GM18858 (cell line): Measurements from ENCODE around the gene KIRREL3.

Source experiments
- ATAC-seq: cut with Tn5 transposase; IDR thresholded peaks from one replicate; pipeline ENCODE4 v1.9.1; 2021; ENCODE audit not compliant: unreplicated experiment

KIRREL3 gene

GRCh38 chr11:126997641-126998040, 2.9 kb downstream of the KIRREL3 start:
- no peak for ATAC-seq

DNA sequence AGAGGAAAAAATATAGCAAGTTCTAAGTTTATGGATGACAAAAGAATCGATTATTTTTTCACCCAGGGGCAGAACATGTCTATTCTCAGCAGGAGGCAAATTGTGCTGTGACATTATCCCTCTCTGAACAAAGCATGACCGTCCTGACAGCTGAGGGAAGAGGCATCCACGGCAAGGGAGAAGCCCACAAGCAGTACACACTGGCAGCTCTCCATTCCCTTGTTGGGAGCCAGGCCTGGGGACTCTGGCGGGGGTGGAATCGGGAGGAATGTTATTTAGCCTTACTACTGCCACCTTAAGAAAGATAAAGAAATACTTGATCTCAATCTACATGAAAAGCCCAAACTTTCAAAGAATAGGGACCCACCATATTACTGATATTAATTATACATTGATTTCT, 3.4 kb downstream of the KIRREL3 start:
- ATAC-seq, result no peak

DNA sequence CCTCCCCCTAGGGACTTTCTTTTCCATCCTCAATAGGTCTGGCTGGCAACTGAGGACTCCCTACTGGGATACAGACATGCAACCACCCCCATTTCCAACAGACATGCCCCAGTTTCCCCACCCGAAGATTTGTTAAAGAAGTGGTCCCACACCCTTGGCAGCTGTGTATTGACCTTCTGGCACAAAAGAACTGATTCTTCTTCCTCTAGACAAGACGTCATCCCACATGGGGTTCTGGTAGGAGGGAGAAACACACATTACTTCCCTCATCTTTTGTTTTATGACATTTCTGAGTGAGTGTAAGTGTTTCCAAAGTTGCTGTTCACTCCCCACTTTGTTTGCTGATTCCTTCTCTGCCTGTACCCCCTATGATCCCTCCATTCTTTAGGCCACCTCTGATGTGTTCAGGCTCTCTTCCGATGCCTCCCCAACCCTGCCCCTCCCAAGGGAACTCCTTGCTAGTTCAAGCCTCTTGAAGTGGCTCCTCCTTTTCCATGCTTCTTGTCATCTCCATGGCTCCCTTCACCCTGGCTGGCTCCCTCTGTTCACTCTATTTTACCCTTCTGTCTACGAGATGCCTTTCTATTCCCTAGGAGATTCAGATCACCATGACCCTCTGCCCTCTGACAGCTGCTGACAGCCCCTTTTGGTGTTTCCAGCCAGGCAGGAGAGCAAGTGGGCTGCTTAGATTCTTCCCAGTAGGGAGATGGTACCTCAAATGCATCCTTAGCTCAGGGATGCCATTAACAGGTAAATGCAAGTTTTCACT, 4.3 kb downstream of the KIRREL3 start:
- no peak for ATAC-seq

GRCh38 chr11:126993599-126993998, 7.0 kb downstream of the KIRREL3 start:
- ATAC-seq, result no peak

- no peak for ATAC-seq
These were observed 7.8 kb downstream of the KIRREL3 start for GRCh38 chr11:126992804-126993111.

DNA sequence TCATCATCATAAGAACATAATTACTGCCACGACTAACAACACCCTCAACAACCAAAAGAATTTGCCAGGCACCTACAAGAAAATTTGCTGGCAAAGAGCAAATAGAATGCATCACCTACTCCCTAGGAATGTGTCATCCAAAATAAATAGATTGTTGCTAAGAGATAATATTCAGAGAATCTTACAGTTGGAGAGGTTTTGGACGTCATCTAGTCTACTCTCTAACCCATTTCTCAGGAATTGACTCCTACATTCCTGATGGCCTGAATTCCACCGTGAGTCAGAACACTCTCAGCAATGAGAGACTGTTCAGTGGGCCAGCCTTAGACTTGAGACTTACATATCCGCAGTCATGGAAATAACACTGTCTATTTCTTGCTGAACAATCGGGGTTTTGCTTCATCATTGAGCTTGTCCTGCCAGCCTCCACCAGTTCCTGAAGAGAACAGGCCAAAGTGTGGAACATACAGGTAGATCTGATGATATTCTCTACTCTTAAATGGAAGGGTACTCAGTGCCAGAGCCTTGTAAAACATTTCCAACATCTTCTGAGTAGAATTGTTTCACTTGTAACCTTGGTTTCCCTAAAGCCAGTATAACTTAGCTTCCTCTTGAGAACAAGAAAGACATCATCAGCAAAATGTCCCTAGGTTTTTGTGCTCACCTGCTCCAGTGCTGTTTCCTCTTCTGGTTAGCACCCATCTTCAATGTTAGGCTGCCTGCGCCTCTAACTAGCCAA, 8.3 kb downstream of the KIRREL3 start:
- no peak for ATAC-seq

DNA sequence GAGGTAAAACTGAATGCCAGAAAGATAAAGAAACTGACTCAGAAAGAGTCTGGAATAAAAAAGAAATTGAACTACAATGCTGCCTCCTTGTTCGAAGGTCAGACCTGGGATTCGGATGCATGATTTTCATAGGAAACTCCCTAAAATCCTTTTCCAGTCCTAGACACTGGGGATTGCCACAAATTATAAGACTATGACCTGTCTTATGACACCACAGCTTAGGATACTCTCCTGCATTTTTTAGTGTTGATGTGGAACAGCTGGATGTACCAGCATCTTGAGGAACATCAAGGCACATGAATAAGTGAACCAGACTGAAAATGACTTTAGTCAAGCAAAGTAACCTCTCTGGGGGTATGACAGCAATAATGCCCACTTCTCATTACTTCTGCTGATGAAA, 9.0 kb downstream of the KIRREL3 start:
- no peak for ATAC-seq

- no peak for ATAC-seq
These were observed 9.7 kb downstream of the KIRREL3 start for GRCh38 chr11:126990716-126991480.

GRCh38 chr11:126989942-126990715, 10.4 kb downstream of the KIRREL3 start:
- peak; percentile 51 for ATAC-seq

DNA sequence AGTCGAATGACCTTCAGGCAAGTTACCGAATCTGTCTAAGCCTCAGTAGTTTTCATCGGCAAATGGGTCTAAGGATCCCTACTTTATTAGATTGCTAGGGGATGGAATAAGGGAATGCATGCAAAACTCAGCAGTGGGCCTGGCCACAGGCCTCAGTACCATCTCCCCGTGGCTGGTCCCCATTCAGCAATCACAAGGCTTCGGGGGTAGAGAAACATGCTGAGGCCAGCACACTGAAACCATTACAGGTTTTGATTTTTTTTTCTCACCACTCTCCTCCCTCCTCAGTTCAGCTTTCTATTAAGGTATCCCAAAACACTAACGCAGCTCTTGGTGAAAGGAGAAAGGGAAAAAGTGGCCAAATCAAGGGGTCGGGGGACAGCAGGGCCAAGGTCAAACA, 11.9 kb downstream of the KIRREL3 start:
- no peak for ATAC-seq

DNA sequence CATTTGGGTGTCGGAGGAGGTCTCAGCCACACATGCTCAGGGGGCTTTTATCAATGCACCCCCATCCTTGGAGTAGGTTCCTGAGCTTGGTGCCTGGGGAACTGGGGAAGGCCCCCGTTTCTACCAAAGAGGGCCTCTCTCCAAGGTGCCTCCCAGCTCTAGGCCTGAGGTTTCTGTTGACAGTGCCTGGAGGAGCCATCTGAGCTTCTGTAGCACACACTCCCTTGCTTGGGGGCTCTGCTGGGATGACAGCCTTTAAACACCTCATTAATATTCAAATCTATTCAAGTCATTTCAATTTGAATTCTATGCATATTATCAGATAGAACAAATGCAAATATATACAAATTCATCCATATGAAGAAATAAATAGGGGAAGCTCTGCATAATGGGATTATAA, 18.9 kb downstream of the KIRREL3 start:
- no peak for ATAC-seq

DNA sequence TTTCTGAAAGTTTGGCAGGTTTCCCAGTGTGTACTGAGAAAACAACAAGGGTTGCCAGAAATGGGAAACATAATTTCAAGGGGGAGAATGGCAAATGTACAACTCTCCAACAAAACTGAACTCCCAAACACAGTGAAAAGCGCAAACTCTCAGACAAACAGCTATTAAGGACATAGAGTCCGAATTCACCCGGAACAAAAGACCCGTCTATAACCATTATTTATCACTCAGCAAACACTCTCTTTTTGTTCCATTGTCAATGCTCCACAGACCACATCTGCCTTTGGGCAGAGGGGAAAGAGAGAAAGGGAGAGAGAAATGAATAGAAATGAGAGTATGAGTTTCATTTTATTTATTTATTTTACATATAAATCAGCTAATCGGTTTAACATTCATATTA, 21.7 kb downstream of the KIRREL3 start:
- ATAC-seq, result no peak

DNA sequence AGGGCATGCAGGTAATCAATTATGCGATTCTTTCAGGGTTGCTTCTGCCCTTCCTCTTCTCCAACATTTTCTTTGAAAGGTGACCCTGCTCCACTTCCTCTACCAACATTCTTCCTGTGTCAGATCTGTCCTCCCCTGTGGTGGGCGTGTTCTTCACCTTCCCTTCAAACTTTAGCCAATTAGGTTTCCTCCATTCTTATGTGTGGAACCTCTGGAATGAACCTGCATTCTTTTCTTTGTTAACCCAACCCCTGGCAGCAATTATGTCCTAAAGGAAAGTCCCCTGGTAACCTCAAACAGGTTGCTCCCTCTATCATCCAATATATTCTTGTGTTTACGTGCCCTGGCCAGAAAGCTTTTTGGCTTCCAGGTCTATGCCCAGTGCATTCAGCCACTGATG, 22.4 kb downstream of the KIRREL3 start:
- ATAC-seq, result no peak

GRCh38 chr11:126973051-126973450, 27.5 kb downstream of the KIRREL3 start:
- no peak for ATAC-seq

GRCh38 chr11:126971305-126971704, 29.3 kb downstream of the KIRREL3 start:
- ATAC-seq, result no peak

GRCh38 chr11:126969865-126970479, 30.6 kb downstream of the KIRREL3 start:
- ATAC-seq, result peak; percentile 49

DNA sequence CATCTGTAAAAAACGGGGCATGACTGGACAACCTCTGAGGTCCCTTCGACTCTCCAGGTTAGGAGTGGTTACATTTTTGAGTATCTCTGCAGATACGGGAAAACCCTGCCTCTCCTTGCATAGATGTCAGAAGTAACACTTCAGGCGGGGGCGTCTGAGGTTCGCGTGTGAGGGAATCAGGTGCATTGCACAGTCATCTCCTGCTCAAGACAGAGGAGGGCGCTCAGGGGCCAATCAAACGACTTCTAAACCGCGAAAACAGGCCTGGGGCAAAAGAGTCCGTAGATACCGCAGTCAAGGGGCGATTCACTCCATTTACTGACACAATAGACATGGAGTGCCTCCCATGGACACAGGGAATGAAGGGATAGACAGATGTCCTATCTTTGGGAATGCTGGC, 31.7 kb downstream of the KIRREL3 start:
- ATAC-seq, result no peak

DNA sequence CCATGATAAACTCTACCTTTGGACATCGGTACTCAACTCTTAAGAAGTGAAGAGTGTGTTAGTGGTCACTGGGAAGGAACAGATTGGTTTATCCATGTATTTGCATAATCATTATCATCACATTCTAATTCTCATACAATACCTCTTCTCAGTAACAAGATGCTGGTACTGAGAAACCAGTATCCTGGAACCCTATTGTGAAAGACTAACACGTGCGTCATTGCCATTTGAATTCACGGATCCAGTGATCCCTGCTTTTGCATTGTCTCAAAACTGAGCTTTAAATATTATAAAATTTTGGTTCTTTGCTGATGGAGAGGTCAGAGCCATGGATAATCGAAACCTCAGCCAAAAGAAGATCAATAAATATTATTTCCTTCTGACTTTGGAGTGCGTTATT, 35.2 kb downstream of the KIRREL3 start:
- ATAC-seq, result no peak

DNA sequence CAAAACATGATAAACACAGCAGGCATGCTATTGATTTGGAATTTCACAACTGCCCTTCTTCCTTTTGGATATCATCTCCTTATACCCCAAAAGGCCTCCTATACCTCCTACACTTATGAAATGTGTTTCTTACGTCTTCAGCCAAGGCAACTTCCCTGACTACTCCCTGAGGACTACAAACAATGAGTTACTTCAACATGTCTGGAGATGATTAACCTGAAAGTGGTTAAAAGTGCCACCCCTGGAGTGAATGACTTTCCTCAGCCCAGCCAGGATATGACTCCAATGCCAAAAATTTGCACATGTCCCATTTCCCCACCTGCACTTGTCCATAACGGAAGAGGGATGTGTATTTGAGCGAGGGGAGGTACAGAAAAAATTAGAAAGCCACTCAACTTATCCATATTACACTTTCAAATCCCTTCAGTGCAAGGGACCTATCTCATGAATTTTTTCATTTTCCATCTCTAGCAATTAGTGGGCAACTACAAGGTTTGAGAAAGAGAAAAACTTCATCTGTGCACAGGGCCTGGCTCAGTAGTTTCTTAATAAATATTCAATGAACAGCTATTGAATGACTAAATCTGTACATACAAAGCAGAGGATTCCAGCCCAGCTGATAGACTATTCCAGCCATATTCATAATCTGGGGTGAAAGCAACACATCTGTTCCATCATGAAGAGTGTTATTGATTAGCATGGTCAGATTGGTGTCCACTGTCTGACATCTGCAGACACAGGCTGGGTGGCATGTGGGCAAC, 36.8 kb downstream of the KIRREL3 start:
- no peak for ATAC-seq

DNA sequence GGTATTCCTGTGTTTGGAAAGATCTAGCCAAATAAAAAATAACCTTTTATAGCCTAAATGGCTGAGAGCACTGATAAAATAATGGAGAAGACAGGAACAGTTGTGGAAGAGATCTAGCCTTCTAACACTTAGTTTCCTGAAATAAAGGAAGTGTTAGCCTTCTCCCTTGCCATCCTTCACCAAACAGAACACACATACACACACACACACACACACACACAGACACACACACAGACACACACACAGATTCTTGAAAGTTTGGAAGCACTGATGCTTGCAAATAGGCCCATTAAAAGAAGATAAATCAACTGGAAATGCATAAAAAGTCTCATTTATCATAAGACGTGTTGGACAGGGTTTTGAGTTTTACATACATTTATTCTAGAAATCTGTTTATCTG, 37.5 kb downstream of the KIRREL3 start:
- ATAC-seq, result no peak
